Measurements from ENCODE around the gene DCAF6. TPM values are rescaled to one million over a fixed set of nuclear protein-coding genes. Genes with fewer than 3 reads are reported as not detected.

DCAF6 gene
- total and polyA plus RNA-seq, 7 donors: 33.6 to 102 (median 79.6) TPM

DNA sequence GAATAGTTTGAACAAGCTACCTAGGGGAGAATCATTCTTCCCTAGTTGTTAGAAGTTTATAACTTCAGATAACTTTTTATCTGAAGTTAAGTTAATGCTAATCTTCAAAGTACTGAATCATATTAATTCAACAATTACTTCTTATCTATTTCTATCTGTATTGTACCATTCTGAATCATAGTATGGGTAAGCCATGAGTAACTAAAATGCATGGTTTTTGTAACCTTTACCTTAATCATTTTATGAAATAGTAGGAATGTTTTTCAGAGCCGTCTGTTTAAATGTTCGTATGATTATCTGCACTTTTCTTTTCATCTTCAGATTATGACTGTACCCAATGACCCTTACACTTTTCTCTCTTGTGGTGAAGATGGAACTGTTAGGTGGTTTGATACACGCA, 50.7 kb downstream of the DCAF6 start:
- peaks cover 0 to 24% (median 3%) of the 10 kb centered on the region in 4 donors for H3K4me1 ChIP-seq
- no peaks in the 10 kb centered on the region for H3K9me3 ChIP-seq
- no peak overlapping the region for H3K27ac ChIP-seq
- no peak for DNase-seq
- peaks cover 0 to 14% (median 5%) of the 10 kb centered on the region in 4 donors for H3K36me3 ChIP-seq
- 88% methylated on average over 3 of the region's 3 CpGs for WGBS, 2 donors
- intact Hi-C loops (cut with DNase I): no loop called here
- TF ChIP-seq POLR2AphosphoS5 (IDR thresholded peaks at IDR 0.05) (no peak), POLR2A (IDR thresholded peaks at IDR 0.05) (no peak)
- no peaks in the 10 kb centered on the region for H3K27me3 ChIP-seq
- H3K4me3 ChIP-seq: no peak overlapping the region

- Histone ChIP-seq H3K27ac (no peak overlapping the region), H3K9me3 (no peaks in the 10 kb centered on the region), H3K36me3 (peaks cover 0 to 47% (median 12%) of the 10 kb centered on the region in 4 donors), H3K27me3 (no peaks in the 10 kb centered on the region), H3K4me1 (peaks cover 0 to 2% (median under 1%) of the 10 kb centered on the region in 4 donors), H3K4me3 (no peak overlapping the region)
- no peak for TF ChIP-seq POLR2AphosphoS5 (IDR thresholded peaks at IDR 0.05)
- no peak for TF ChIP-seq CTCF (IDR thresholded peaks at IDR 0.05)
- DNase-seq: no peak
- intact Hi-C loops (cut with DNase I): no loop called here
- 90 to 96% methylated on average over 2 of the region's 2 CpGs for WGBS, 2 donors
Observed at GRCh38 chr1:167991546-167991945, 55.1 kb downstream of the DCAF6 start.

DNA sequence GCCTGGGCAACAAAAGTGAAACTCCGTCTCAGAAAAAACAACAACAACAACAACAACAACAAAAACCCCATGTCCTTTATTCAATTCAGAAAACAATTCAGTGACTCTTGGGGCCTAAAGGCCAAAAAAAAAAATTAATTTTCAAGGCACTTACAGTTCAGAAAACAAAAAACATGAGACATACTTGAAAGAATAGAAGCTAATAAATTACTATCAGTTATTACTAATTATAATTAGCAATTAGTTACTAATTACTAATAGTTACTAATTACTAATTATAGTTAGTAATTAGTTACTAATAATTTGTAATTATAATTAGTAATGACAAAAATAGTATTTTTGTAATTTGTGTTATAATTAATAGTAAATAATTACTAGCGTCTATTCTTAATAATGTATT, 57.2 kb downstream of the DCAF6 start:
- DNase-seq: no peak
- Histone ChIP-seq H3K27ac (no peak overlapping the region), H3K9me3 (no peaks in the 10 kb centered on the region), H3K4me3 (no peak overlapping the region), H3K36me3 (peaks cover 0 to 47% (median 12%) of the 10 kb centered on the region in 4 donors), H3K27me3 (no peaks in the 10 kb centered on the region), H3K4me1 (peaks cover 0 to 2% (median 0%) of the 10 kb centered on the region in 4 donors)
- intact Hi-C loops (cut with DNase I): no loop called here
- TF ChIP-seq CTCF (IDR thresholded peaks at IDR 0.05): no peak
- 95 to 97% methylated on average over 2 of the region's 2 CpGs for WGBS, 2 donors

DNA sequence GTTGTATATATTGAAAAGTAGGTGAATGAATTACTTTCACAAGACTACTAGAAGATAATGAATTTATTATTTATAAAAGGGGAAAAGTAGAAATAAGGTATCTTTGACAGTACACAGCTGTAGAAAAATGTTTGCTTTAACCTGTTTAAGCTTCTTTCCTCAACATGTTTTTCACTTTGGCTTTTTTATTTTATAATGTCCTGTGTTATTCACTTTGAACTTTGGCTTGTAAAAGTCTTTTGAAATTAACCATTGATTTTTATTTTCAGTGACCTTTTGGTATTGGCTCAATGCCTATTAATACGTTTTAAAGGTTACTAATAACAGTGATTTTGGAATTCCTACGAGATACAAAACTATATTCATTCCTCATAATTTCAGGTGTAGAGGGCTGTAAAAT, 58.1 kb downstream of the DCAF6 start:
- intact Hi-C loops (cut with DNase I): no loop called here
- 85% methylated on average over 2 of the region's 2 CpGs for WGBS, 2 donors

DNA sequence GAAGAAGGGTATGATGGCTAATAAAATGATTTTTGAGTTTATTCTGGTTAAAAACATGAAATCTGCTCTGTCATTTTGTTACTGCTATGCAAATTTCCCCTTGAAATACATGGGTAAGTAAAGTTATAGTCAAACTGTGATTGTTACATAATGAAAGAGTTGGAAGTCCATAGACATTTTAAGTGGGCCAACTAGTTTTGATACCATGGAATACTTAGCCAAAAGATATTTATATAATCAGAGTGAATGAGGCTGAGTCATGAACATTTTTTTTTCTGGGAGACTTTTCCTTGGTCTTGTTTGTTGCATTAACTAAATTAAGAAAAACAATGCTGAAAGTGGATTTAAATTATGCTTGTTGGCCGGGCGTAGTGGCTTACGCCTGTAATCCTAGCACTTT, 58.6 kb downstream of the DCAF6 start:
- Histone ChIP-seq H3K4me3 (no peak overlapping the region), H3K36me3 (peaks cover 0 to 47% (median 12%) of the 10 kb centered on the region in 4 donors), H3K9me3 (no peaks in the 10 kb centered on the region), H3K4me1 (peaks cover 0 to 2% (median 0%) of the 10 kb centered on the region in 4 donors), H3K27me3 (no peaks in the 10 kb centered on the region), H3K27ac (no peak overlapping the region)
- intact Hi-C loops (cut with DNase I): no loop called here
- DNase-seq: no peak
- TF ChIP-seq POLR2A (IDR thresholded peaks at IDR 0.05): no peak
- TF ChIP-seq EP300 (IDR thresholded peaks at IDR 0.05): no peak
- TF ChIP-seq CTCF (IDR thresholded peaks at IDR 0.05): no peak
- TF ChIP-seq POLR2AphosphoS5 (IDR thresholded peaks at IDR 0.05): no peak
- 90 to 91% methylated on average over 3 of the region's 3 CpGs for WGBS, 2 donors

More for the DNA sequence above, 58.1 kb downstream of the DCAF6 start:
- no peaks in the 10 kb centered on the region for H3K9me3 ChIP-seq
- TF ChIP-seq EP300 (IDR thresholded peaks at IDR 0.05): no peak
- no peak for TF ChIP-seq CTCF (IDR thresholded peaks at IDR 0.05)
- TF ChIP-seq POLR2AphosphoS5 (IDR thresholded peaks at IDR 0.05): no peak
- no peak for TF ChIP-seq POLR2A (IDR thresholded peaks at IDR 0.05)
- no peak overlapping the region for H3K27ac ChIP-seq
- H3K36me3 ChIP-seq: peaks cover 0 to 47% (median 12%) of the 10 kb centered on the region in 4 donors
- peaks cover 0 to 2% (median 0%) of the 10 kb centered on the region in 4 donors for H3K4me1 ChIP-seq
- H3K4me3 ChIP-seq: no peak overlapping the region
- DNase-seq: no peak
- no peaks in the 10 kb centered on the region for H3K27me3 ChIP-seq
